CD4-positive, alpha-beta T cell (primary cell): ENCODE results near the gene CDC42BPG. TPM values are rescaled to one million over a fixed set of nuclear protein-coding genes. Genes with fewer than 3 reads are reported as not detected.
A peak's percentile ranks its signal among the peaks of the same experiment; 100 is the strongest.

Source experiments
- ATAC-seq: fragments of 200-7000 bp; cut with Tn5 transposase; one replicate; pipeline ENCODE4 v1.10.0; 2022; ENCODE audit warnings: mild to moderate bottlenecking; ENCODE audit not compliant: poor library complexity
- CTCF ChIA-PET: fragments of 350-600 bp; sonication (Branson Sonifier 250); formaldehyde crosslinking; loops from one replicate; lab custom pipeline; 2021; ENCODE audit warnings: antibody characterized with exemption, inconsistent platforms; lab: Charles Lee
- POLR2A ChIA-PET: fragments of 350-600 bp; sonication (Branson Sonifier 250); formaldehyde crosslinking; loops from one replicate; lab custom pipeline; 2021; ENCODE audit warnings: antibody characterized with exemption, inconsistent platforms; lab: Charles Lee
- DNase-seq, 14 experiments: peaks; one replicate each; pipeline ENCODE4 v3.0.0-alpha.2; 2013 to 2020; ENCODE audit warnings: mixed read lengths in 2 of 14
- H3K27ac ChIP-seq, 2 donors: one replicate each; pipeline versions ENCODE4 v1.5.1 to v1.7.0; 2013; ENCODE audit warnings: low read length in 2 of 2, low read depth in 1 of 2, mild to moderate bottlenecking in 1 of 2
- H3K27me3 ChIP-seq, 2 experiments: 1 replicate in 1 of 2; 2 replicates in 1 of 2; pipeline versions ENCODE4 v1.6.1 to v1.7.0; 2013; ENCODE audit warnings: low read length in 2 of 2, control low read depth in 1 of 2, mild to moderate bottlenecking in 1 of 2, moderate library complexity in 1 of 2; ENCODE audit not compliant: insufficient read depth in 2 of 2, control insufficient read depth in 1 of 2
- H3K36me3 ChIP-seq: one replicate; pipeline ENCODE4 v1.6.1; 2013; ENCODE audit warnings: low read length, control low read depth; ENCODE audit not compliant: insufficient read depth
- H3K4me1 ChIP-seq: one replicate; pipeline ENCODE4 v1.6.1; 2013; ENCODE audit warnings: low read length, control low read depth; ENCODE audit not compliant: insufficient read depth
- H3K4me3 ChIP-seq: one replicate; pipeline ENCODE4 v1.5.1; 2013; ENCODE audit warnings: mild to moderate bottlenecking, low read length, moderate library complexity
- H3K9me3 ChIP-seq, 2 experiments: 1 replicate in 1 of 2; 2 replicates in 1 of 2; pipeline versions ENCODE4 v1.6.1 to v1.7.0; 2013; ENCODE audit warnings: low read length in 2 of 2, mild to moderate bottlenecking in 2 of 2, control low read depth in 1 of 2, moderate library complexity in 1 of 2; ENCODE audit not compliant: control insufficient read depth in 1 of 2, insufficient read depth in 1 of 2
- H3K27ac Mint-ChIP-seq: one replicate; pipeline ENCODE4 v1.8.0; 2020; ENCODE audit warnings: mixed read lengths
- H3K27me3 Mint-ChIP-seq: one replicate; pipeline ENCODE4 v1.8.0; 2021; ENCODE audit warnings: mixed read lengths
- H3K36me3 Mint-ChIP-seq: one replicate; pipeline ENCODE4 v1.8.0; 2021; ENCODE audit warnings: low read depth, mixed read lengths
- H3K4me1 Mint-ChIP-seq: one replicate; pipeline ENCODE4 v1.8.0; 2021; ENCODE audit warnings: low read depth, mixed read lengths
- H3K4me3 Mint-ChIP-seq: one replicate; pipeline ENCODE4 v1.8.0; 2020; ENCODE audit warnings: mild to moderate bottlenecking, mixed read lengths
- H3K9me3 Mint-ChIP-seq: one replicate; pipeline ENCODE4 v1.8.0; 2020; ENCODE audit warnings: mixed read lengths
- CTCF ChIP-seq: fragments of 200-600 bp; IDR thresholded peaks from one replicate; pipeline ENCODE4 v1.8.0; 2022; ENCODE audit warnings: antibody characterized with exemption, mild to moderate bottlenecking
- intact Hi-C, 2 experiments: fragments of 100-400 bp; cut with DNase I in 1 of 2; cut with micrococcal nuclease in 1 of 2; formaldehyde crosslinking; loops; one replicate each; pipeline versions ENCODE4 v1.15.1 to v1.9.0; 2023 to 2025; cut with DNase I, micrococcal nuclease
- total RNA-seq, 174 experiments: library from RNA in 2 of 174; stranded (reverse) in 2 of 174; gene quantifications; one replicate each; pipeline ENCODE4 v1.2.3 and lab custom pipeline; 2021 to 2026

Gene CDC42BPG
- total RNA-seq, 2 experiments from 2014 or later: 6.9 to 9.7 TPM

GRCh38 chr11:64887757-64888405 is 43.4 kb upstream of the CDC42BPG start:
- POLR2A ChIA-PET: interaction anchor here (0.6 to 17.7 kb wide), 4 partner anchors 10 to 109 kb away, joined by 3 to 767 read pairs (median 16); partner anchors contain the start of genes CDC42BPG and EHD1
- peak; percentile 97 for TF ChIP-seq CTCF
- intact Hi-C loops: loop anchor here in 1 of 2 experiments (5.0 kb wide), 1 partner anchor 86 kb away; the partner anchor contains the start of gene MAP4K2
- CTCF ChIA-PET: interaction anchor here (0.6 to 4.9 kb wide), 14 partner anchors 10 to 445 kb away, joined by 3 to 136 read pairs (median 6); partner anchors contain the start of genes CDC42BPG, DPF2, EHD1 and PPP2R5B
- Mint-ChIP-seq H3K36me3 (no peaks in the 10 kb centered on the region), H3K27ac (peak overlapping the region; percentile 75), H3K27me3 (no peaks in the 10 kb centered on the region), H3K9me3 (no peaks in the 10 kb centered on the region), H3K4me1 (peaks cover 26% of the 10 kb centered on the region), H3K4me3 (peak overlapping the region; percentile 74)
- Histone ChIP-seq H3K27me3 (no peaks in the 10 kb centered on the region), H3K27ac (peak overlapping the region in 1 of 2 donors; percentile 19), H3K36me3 (no peaks in the 10 kb centered on the region), H3K4me3 (peak overlapping the region; percentile 4), H3K4me1 (peaks cover 39% of the 10 kb centered on the region), H3K9me3 (no peaks in the 10 kb centered on the region)
- ATAC-seq (peak; percentile 87), DNase-seq (peak; percentile 72 to 91 (median 84))

- Histone ChIP-seq H3K27me3 (no peaks in the 10 kb centered on the region), H3K9me3 (no peaks in the 10 kb centered on the region), H3K4me3 (no peak overlapping the region), H3K36me3 (no peaks in the 10 kb centered on the region), H3K27ac (peak overlapping the region in 1 of 2 donors; percentile 19), H3K4me1 (peaks cover 39% of the 10 kb centered on the region)
- H3K36me3 Mint-ChIP-seq: no peaks in the 10 kb centered on the region
- intact Hi-C loops: loop anchor here in 1 of 2 experiments (5.0 kb wide), 1 partner anchor 85 kb away; the partner anchor contains the start of gene MAP4K2
- no peak overlapping the region for H3K4me3 Mint-ChIP-seq
- CTCF ChIA-PET: interaction anchor here (1.0 to 4.9 kb wide), 7 partner anchors 9 to 109 kb away, joined by 4 to 136 read pairs (median 20); partner anchors contain the start of genes CDC42BPG, EHD1 and SF1
- peak overlapping the region; percentile 75 for H3K27ac Mint-ChIP-seq
- DNase-seq (no peak), ATAC-seq (no peak)
- H3K9me3 Mint-ChIP-seq: no peaks in the 10 kb centered on the region
- no peaks in the 10 kb centered on the region for H3K27me3 Mint-ChIP-seq
- TF ChIP-seq CTCF: no peak
- POLR2A ChIA-PET: interaction anchor here (2.0 to 17.7 kb wide), 2 partner anchors 10 to 30 kb away, joined by 28 to 767 read pairs; partner anchors contain the start of genes CDC42BPG and EHD1
- H3K4me1 Mint-ChIP-seq: peaks cover 26% of the 10 kb centered on the region
Observed at GRCh38 chr11:64887234-64887756, 42.8 kb upstream of the CDC42BPG start.

DNA sequence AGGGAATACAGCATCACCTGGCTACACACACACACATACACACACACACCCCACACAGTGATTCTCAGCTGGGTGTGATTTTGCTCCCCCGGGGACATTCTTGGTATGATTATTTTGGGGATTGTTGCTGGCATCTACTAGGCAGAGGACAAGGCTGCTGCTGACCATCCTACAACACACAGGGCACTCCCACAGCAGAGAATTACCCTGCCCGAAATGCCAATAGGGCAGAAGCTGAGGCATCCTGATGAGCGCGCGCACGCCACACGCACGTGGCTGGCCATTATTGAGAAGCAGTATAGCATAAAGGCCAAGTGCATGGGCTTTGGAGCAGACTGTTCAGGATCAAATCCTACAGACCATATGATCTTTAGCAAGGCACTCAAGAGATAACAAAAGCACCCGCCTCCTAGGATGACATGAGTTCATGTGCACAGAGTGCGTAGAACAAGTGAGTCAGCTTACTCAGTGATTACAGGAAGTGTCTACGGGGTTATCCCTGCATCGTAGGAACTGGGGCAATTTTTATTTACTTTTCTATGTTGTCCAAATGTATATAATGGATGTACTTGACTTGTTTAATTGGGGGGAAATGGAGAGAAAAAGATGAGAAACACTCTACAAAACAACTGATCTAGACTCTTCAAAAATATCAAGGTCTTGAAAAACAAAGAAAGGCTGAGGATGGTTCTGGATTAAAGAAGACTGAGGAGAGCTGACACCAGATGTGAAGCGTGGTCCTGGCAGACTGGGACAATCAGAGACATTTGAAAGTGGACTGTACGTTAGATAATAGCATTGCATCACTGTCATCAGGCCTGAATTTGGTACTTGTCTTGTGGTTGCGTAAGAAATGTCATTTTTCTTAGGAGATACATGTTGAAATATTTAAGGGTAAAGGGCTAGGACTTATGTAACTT is 41.2 kb upstream of the CDC42BPG start:
- no peaks in the 10 kb centered on the region for H3K27me3 ChIP-seq
- H3K9me3 ChIP-seq: no peaks in the 10 kb centered on the region
- no peak overlapping the region for H3K4me3 ChIP-seq
- peak; percentile 78 for ATAC-seq
- Mint-ChIP-seq H3K27ac (peak overlapping the region; percentile 65), H3K36me3 (no peaks in the 10 kb centered on the region), H3K9me3 (no peaks in the 10 kb centered on the region), H3K27me3 (no peaks in the 10 kb centered on the region), H3K4me1 (peaks cover 36% of the 10 kb centered on the region), H3K4me3 (peak overlapping the region; percentile 9)
- peak in 7 of 14 experiments; percentile 29 to 80 (median 52) for DNase-seq
- no peak for TF ChIP-seq CTCF
- H3K27ac ChIP-seq: peak overlapping the region in 1 of 2 donors; percentile 51
- CTCF ChIA-PET: interaction anchor here (0.9 to 4.9 kb wide), 2 partner anchors 36 to 82 kb away, joined by 3 to 136 read pairs; partner anchors contain the start of genes CDC42BPG and MAP4K2
- POLR2A ChIA-PET: interaction anchor here (0.6 to 17.7 kb wide), 4 partner anchors 9 to 107 kb away, joined by 3 to 767 read pairs (median 4); partner anchors contain the start of genes CDC42BPG and SF1
- intact Hi-C loops: loop anchor here in 1 of 2 experiments (5.0 kb wide), 1 partner anchor 83 kb away; the partner anchor contains the start of gene MAP4K2
- no peaks in the 10 kb centered on the region for H3K36me3 ChIP-seq
- H3K4me1 ChIP-seq: peaks cover 47% of the 10 kb centered on the region
